BJ (cell line): Measurements from ENCODE around the gene HSP90AA1. TPM values are rescaled to one million over a fixed set of nuclear protein-coding genes. Genes with fewer than 3 reads are reported as not detected.
A peak's percentile ranks its signal among the peaks of the same experiment; 100 is the strongest.

Source experiments
- CTCF ChIA-PET: fragments of 350-600 bp; formaldehyde crosslinking; extraction: SDS; loops from one replicate; lab custom pipeline; 2021; ENCODE audit warnings: antibody characterized with exemption, inconsistent platforms; lab: Yijun Ruan, JAX
- POLR2A ChIA-PET: fragments of 300-600 bp; sonication (Branson Sonifier 250); formaldehyde crosslinking; extraction: SDS; loops from one replicate; lab custom pipeline; 2021; ENCODE audit warnings: antibody characterized with exemption; lab: Charles Lee
- DNase-seq: peaks from one replicate; pipeline ENCODE4 v3.0.0-alpha.2; 2011; ENCODE audit warnings: low read depth
- H3K27me3 ChIP-seq: 2 replicates; pipeline ENCODE4 v1.6.0; 2011; ENCODE audit warnings: low read length; ENCODE audit not compliant: control insufficient read depth, insufficient read depth
- H3K36me3 ChIP-seq: 2 replicates; pipeline ENCODE4 v1.5.1; 2011; ENCODE audit warnings: low read length; ENCODE audit not compliant: control insufficient read depth, insufficient read depth
- H3K4me3 ChIP-seq: 2 replicates; pipeline ENCODE4 v1.5.1; 2011; ENCODE audit warnings: low read depth, mild to moderate bottlenecking, control low read depth, low read length
- polyA plus RNA-seq: library from polyadenylated mRNA; depleted of rRNA; stranded (reverse); fragments of >200 nt; gene quantifications from 2 replicates; pipeline ENCODE4 v1.2.3, GENCODE V29; 2011
- TF ChIP-seq, protein P1 (sequence below): IDR thresholded peaks from 2 replicates; pipeline ENCODE4 v1.5.1; 2011; ENCODE audit warnings: low read depth, mild to moderate bottlenecking, control low read depth, inconsistent platforms, low read length, moderate library complexity; ENCODE audit not compliant: insufficient read depth

The HSP90AA1 gene
- polyA plus RNA-seq, 1 experiment: 222 TPM

DNA sequence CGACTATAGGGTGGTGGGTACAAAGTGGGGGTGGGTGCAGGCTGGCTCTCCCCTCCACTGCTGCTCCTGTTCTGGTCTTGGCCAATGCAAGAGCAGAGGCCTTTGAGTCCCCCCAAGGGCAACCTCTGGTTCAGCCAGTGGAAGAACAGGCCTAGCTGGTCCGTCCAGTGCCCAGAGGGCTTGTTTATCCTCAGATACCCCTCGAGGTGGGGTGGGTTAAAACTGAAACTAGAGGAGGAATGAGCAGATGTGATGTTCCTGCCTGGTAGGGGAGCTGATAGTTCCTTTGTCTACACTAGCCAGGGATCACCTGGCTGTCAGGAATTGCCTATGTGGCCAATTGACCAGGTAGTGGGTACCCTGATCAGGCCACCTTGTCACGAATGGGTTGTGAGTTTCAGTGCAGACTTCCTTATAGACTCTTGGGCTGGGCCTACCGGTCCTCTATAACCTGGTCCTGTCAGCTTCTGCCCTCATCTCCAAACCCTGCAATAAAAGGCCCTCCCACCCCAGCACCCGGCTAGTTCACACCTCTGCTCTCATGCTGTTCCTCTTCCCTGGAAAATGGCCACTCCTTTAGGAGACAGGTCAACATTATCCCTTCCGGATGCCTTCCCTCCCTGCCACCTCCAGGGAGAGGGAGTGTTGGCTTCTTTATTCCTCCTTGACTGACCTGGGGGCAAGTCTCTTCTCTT, 10.7 kb upstream of the HSP90AA1 start:
- ChIA-PET POLR2A (no interaction called here), CTCF (interaction anchor here (0.6 to 6.1 kb wide), 15 partner anchors 8 to 420 kb away, joined by 3 to 39 read pairs (median 5); no protein-coding TSS in a partner anchor)

GRCh38 chr14:102096569-102097188, 9.8 kb upstream of the HSP90AA1 start:
- Histone ChIP-seq H3K4me3 (no peak overlapping the region), H3K36me3 (no peaks in the 10 kb centered on the region), H3K27me3 (no peaks in the 10 kb centered on the region)
- POLR2A ChIA-PET: no interaction called here
- CTCF ChIA-PET: interaction anchor here (0.6 to 6.1 kb wide), 37 partner anchors 9 to 421 kb away, joined by 3 to 39 read pairs (median 4); no protein-coding TSS in a partner anchor
- no peak for DNase-seq
- TF ChIP-seq, protein P1, sequence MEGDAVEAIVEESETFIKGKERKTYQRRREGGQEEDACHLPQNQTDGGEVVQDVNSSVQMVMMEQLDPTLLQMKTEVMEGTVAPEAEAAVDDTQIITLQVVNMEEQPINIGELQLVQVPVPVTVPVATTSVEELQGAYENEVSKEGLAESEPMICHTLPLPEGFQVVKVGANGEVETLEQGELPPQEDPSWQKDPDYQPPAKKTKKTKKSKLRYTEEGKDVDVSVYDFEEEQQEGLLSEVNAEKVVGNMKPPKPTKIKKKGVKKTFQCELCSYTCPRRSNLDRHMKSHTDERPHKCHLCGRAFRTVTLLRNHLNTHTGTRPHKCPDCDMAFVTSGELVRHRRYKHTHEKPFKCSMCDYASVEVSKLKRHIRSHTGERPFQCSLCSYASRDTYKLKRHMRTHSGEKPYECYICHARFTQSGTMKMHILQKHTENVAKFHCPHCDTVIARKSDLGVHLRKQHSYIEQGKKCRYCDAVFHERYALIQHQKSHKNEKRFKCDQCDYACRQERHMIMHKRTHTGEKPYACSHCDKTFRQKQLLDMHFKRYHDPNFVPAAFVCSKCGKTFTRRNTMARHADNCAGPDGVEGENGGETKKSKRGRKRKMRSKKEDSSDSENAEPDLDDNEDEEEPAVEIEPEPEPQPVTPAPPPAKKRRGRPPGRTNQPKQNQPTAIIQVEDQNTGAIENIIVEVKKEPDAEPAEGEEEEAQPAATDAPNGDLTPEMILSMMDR: peak; percentile 85

More for the DNA sequence above, 10.7 kb upstream of the HSP90AA1 start:
- H3K4me3 ChIP-seq: no peak overlapping the region
- no peak for DNase-seq
- TF ChIP-seq, protein P1: no peak
- H3K27me3 ChIP-seq: no peaks in the 10 kb centered on the region
- H3K36me3 ChIP-seq: no peaks in the 10 kb centered on the region

- Histone ChIP-seq H3K4me3 (no peak overlapping the region), H3K36me3 (no peaks in the 10 kb centered on the region), H3K27me3 (no peaks in the 10 kb centered on the region)
- TF ChIP-seq, protein P1: no peak
- POLR2A ChIA-PET: no interaction called here
- CTCF ChIA-PET: interaction anchor here (0.8 to 6.1 kb wide), 30 partner anchors 8 to 389 kb away, joined by 3 to 39 read pairs (median 4); no protein-coding TSS in a partner anchor
- no peak for DNase-seq
Measured at GRCh38 chr14:102095871-102096568, 9.2 kb upstream of the HSP90AA1 start.

DNA sequence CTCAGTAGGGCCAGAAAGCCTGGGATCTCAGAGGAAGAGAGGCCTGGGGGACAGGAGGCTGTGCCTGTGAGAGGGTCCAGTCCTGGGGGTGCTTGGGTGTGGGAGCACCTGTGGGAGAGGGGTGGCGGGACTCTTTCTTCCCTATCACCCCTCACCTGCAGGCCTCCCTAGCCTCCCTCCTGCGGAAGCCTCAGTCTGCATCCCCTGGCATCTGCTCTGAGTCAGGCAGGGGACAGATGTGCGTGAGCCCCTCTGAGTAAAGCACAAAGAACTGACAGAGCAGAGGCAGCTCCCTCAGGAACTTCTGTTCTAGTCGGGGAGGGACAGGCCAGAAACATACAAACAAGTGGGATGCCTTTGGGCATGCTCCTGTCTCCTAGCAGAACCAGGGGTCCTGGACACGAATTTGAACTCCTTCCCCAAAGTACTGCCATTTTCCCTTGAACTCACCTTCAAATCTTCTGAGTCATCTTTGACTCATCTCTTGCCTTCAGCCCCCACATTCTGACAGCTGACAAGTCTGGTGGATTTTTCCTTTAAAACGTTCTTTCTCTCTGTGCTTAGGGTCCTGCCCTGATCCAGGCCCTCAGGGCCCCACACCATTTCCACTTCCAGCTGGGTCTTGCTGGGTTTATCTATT, 8.5 kb upstream of the HSP90AA1 start:
- ChIA-PET POLR2A (no interaction called here), CTCF (interaction anchor here (0.5 to 6.1 kb wide), 17 partner anchors 7 to 484 kb away, joined by 3 to 39 read pairs (median 6); no protein-coding TSS in a partner anchor)
- DNase-seq: no peak
- TF ChIP-seq, protein P1: no peak
- H3K27me3 ChIP-seq: no peaks in the 10 kb centered on the region
- H3K36me3 ChIP-seq: no peaks in the 10 kb centered on the region
- H3K4me3 ChIP-seq: no peak overlapping the region
